Effector CD8-positive, alpha-beta T cell (primary cell): ENCODE results near the gene GTPBP3.

ENCODE experiments used
- DNase-seq: peaks from one replicate; lab custom pipeline; 2025; lab: John Stamatoyannopoulos, UW

The GTPBP3 gene

GRCh38 chr19:17309198-17309964 lies 28.0 kb upstream of the GTPBP3 start, which contains the start of gene DDA1:
DDA1 (plus strand) TSS chr19:17309563; CDS start chr19:17309655, 92 bp downstream.
- DNase-seq, result peak; percentile 98

GRCh38 chr19:17309965-17310461 lies 27.3 kb upstream of the GTPBP3 start:
- no peak for DNase-seq

- no peak for DNase-seq
These were observed 25.7 kb upstream of the GTPBP3 start for GRCh38 chr19:17311455-17312188.

- DNase-seq, result no peak
These were observed 24.9 kb upstream of the GTPBP3 start for GRCh38 chr19:17312189-17313113.

GRCh38 chr19:17314007-17314593 lies 23.3 kb upstream of the GTPBP3 start:
- no peak for DNase-seq

- no peak for DNase-seq
These were observed 18.4 kb upstream of the GTPBP3 start for GRCh38 chr19:17318966-17319365.

GRCh38 chr19:17319473-17320238 lies 17.7 kb upstream of the GTPBP3 start:
- no peak for DNase-seq

- DNase-seq, result no peak
These were observed 16.9 kb upstream of the GTPBP3 start for GRCh38 chr19:17320435-17320834.

GRCh38 chr19:17321655-17322489 lies 15.5 kb upstream of the GTPBP3 start:
- DNase-seq, result no peak

GRCh38 chr19:17322854-17323253 lies 14.5 kb upstream of the GTPBP3 start:
- no peak for DNase-seq

GRCh38 chr19:17323300-17323963 lies 13.9 kb upstream of the GTPBP3 start:
- DNase-seq, result no peak

- no peak for DNase-seq
These were observed 13.4 kb upstream of the GTPBP3 start for GRCh38 chr19:17323964-17324332.

- DNase-seq, result no peak
These were observed 12.8 kb upstream of the GTPBP3 start for GRCh38 chr19:17324357-17325114.

GRCh38 chr19:17325133-17325532 lies 12.2 kb upstream of the GTPBP3 start:
- DNase-seq, result no peak

- DNase-seq, result no peak
These were observed 11.3 kb upstream of the GTPBP3 start for GRCh38 chr19:17325881-17326594.

GRCh38 chr19:17326595-17326966 lies 10.8 kb upstream of the GTPBP3 start:
- DNase-seq, result no peak

- DNase-seq, result no peak
These were observed 10.2 kb upstream of the GTPBP3 start for GRCh38 chr19:17327068-17327653.
